Adipocyte (in vitro differentiated cells): Measurements from ENCODE around the gene RNGTT.

Experiments
- DNase-seq: peaks from one replicate; pipeline ENCODE4 v3.0.0-alpha.2; 2015; ENCODE audit warnings: low read depth
- H3K27me3 ChIP-seq: replicated peaks from 2 replicates; pipeline ENCODE4 v1.7.0; 2013; ENCODE audit warnings: mild to moderate bottlenecking, low read length, moderate library complexity; ENCODE audit not compliant: control insufficient read depth, insufficient read depth
- H3K36me3 ChIP-seq: 2 replicates; pipeline ENCODE4 v1.7.0; 2013; ENCODE audit warnings: low read length, mild to moderate bottlenecking, moderate library complexity; ENCODE audit not compliant: control insufficient read depth, insufficient read depth, severe bottlenecking
- H3K4me1 ChIP-seq: 2 replicates; pipeline ENCODE4 v1.7.0; 2013; ENCODE audit warnings: mild to moderate bottlenecking, low read length, moderate library complexity; ENCODE audit not compliant: control insufficient read depth, insufficient read depth
- H3K4me3 ChIP-seq: 2 replicates; pipeline ENCODE4 v1.7.0; 2013; ENCODE audit warnings: mild to moderate bottlenecking, low read length, moderate library complexity
- H3K9ac ChIP-seq: 2 replicates; pipeline ENCODE4 v1.7.0; 2013; ENCODE audit warnings: mild to moderate bottlenecking, low read length, moderate library complexity
- H3K9me3 ChIP-seq: 2 replicates; pipeline ENCODE4 v1.7.0; 2013; ENCODE audit warnings: mild to moderate bottlenecking, low read length, moderate library complexity; ENCODE audit not compliant: control insufficient read depth

RNGTT gene

DNA sequence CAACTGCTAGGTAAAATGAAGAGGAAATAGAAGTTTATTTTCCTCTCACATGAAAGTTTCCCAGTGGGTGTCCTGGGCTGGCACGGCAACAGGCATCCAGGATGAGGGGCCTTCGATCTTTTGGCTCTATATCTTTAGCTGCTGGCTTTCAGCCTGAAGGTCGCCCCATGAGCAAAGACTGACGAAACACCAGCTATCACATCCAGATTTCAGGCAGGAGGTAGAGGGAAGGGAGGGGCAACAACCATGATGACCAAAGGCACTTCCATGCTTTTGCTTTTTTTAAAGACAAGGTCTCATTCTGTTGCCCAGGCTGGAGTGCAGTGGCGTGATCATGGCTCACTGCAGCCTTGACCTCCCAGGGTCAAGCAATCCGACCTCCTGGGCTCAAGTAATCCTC, 387.9 kb downstream of the RNGTT start:
- Histone ChIP-seq H3K4me3 (no peak overlapping the region), H3K36me3 (no peaks in the 10 kb centered on the region), H3K4me1 (no peaks in the 10 kb centered on the region), H3K9ac (no peak overlapping the region), H3K9me3 (no peaks in the 10 kb centered on the region), H3K27me3 (peaks cover 3% of the 10 kb centered on the region)
- no peak for DNase-seq

DNA sequence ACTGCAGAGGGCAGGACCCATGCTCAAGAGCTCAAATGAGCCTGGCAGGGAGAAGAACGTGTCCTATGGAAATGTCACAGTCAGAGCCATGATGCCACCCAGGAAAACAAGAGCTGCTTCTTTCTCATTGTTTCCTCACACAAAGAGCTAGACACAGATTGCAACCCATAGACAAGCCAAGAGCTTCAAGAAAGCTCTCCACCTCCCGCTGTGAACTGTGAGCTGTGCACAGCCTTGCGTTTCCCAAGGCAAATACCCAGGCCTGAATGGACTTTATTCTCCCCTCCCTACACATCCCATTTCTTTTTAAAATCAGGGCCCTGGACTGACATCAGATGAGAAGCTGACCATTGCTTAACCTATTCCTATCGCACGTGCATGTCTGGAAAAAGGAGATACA, 388.8 kb downstream of the RNGTT start:
- no peak for DNase-seq

DNA sequence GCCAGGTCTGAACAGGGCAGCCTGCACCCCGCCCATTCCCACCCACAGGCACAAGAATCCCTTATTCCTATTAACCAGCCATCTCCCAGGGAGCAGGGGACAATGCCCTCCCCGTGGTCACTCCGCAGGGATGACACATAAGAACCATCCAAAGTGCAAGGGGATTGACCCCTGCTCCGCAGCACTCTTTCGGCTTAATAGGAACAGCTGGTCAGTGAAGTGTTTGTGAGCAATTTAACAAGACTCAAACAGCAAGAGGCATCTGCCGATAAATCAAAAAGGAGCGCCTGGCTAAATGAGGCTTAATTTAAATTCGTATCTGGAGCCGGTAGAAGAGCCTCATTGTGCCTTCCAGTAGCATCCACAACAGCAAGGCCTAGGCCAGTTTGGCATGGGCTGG, 389.4 kb downstream of the RNGTT start:
- Histone ChIP-seq H3K9me3 (peaks cover 9% of the 10 kb centered on the region), H3K4me1 (no peaks in the 10 kb centered on the region), H3K36me3 (no peaks in the 10 kb centered on the region), H3K4me3 (no peak overlapping the region), H3K9ac (no peak overlapping the region), H3K27me3 (peaks cover 3% of the 10 kb centered on the region)
- DNase-seq, result no peak

More for the DNA sequence above, 388.8 kb downstream of the RNGTT start:
- no peak overlapping the region for H3K9ac ChIP-seq
- H3K4me3 ChIP-seq, result no peak overlapping the region
- no peaks in the 10 kb centered on the region for H3K36me3 ChIP-seq
- no peaks in the 10 kb centered on the region for H3K4me1 ChIP-seq
- peaks cover 7% of the 10 kb centered on the region for H3K9me3 ChIP-seq
- H3K27me3 ChIP-seq, result peaks cover 3% of the 10 kb centered on the region

DNA sequence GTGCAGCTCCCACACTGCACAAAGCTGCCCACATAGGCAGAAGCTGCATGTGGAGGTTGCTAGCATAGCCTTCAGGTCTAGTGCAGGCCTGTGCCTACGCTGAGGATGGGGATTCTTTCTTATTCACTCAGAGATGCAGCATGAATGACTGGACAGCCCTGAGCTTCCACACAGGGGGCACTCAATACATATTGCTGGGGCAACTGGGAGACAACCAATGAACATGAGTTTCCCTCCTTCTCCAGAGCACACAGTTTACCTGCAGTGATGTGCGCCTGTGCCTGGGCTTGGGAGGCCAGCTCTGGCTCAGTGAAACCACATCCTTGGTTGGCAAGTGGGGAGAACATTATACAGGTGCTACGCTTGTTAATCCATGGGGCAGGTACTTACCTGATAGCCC, 389.9 kb downstream of the RNGTT start:
- DNase-seq, result no peak
- peaks cover 3% of the 10 kb centered on the region for H3K27me3 ChIP-seq
- H3K4me1 ChIP-seq, result no peaks in the 10 kb centered on the region
- peaks cover 9% of the 10 kb centered on the region for H3K9me3 ChIP-seq
- no peak overlapping the region for H3K4me3 ChIP-seq
- no peak overlapping the region for H3K9ac ChIP-seq
- no peaks in the 10 kb centered on the region for H3K36me3 ChIP-seq

DNA sequence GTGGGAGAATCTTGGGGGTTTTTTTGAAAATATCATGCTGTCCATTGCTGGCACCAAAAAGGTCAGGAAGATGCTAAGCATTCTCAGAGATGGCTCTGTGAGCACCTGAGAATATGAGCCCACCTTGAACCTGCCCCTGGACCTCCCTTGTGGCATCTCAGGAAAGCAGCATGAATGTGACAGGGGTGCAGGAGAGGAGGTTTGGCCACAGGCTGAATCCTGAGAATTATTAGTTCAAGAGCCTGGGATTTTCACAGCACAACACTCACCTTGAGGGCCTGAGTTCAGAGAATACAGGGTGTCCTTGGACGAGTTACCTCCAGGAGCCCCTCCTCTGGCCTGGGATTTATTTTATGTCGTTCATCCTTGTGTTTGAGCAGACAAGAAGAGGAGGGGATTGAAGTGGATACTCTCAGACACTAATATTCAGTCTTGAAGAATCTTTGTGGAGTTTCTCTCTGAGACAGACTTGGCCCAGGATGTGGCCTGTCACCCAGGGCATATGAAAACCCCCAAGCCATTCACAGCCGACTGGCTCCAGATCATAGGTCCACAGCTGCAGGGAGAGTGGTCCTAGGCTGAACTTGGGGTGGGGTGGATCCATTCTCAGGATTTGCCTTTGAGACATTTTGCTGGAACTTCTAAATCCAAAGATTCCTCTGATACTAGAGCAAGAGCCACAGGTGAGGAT, 390.8 kb downstream of the RNGTT start:
- no peak for DNase-seq
- Histone ChIP-seq H3K36me3 (no peaks in the 10 kb centered on the region), H3K27me3 (peaks cover 3% of the 10 kb centered on the region), H3K9me3 (peaks cover 9% of the 10 kb centered on the region), H3K4me3 (no peak overlapping the region), H3K9ac (no peak overlapping the region), H3K4me1 (no peaks in the 10 kb centered on the region)

DNA sequence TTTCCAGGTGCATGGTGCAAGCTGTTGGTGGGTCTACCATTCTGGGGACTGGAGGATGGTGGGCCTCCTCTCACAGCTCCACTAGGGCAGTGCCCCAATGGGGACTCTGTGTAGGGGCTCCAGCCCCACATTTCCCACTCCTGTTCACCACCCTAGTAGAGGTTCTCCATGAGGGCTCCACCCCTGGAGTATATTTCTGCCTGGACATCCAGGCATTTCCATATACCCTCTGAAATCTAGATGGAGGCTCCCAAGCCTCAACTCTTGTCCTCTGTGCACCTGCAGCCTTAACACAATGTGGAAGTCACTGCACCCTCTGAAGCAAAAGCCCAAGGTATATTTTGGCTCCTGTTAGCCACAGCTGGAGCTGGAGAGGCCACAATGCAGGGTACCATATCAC, 393.5 kb downstream of the RNGTT start:
- H3K36me3 ChIP-seq, result no peaks in the 10 kb centered on the region
- H3K4me3 ChIP-seq, result no peak overlapping the region
- DNase-seq, result no peak

DNA sequence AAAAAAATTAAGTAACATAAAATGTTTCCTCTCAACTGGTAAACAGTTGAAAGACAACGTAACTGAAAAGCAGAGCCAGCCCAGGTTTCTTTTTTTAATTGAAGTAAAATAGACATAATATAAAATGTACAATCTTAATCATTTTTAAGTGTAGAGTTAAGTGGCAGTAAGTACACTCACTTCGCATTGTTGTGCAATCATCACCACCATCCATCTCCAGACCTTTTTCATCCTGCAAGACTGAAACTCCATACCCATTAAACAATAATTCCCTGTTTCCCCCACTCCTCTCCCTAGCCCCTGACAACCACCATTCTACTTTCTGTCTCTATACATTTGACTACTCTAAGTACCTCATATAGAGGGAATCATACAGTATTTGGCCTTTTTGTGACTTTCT, 395.7 kb downstream of the RNGTT start:
- H3K4me1 ChIP-seq, result no peaks in the 10 kb centered on the region
- H3K4me3 ChIP-seq, result no peak overlapping the region
- H3K9ac ChIP-seq, result no peak overlapping the region
- peaks cover 9% of the 10 kb centered on the region for H3K9me3 ChIP-seq
- no peak for DNase-seq
- no peaks in the 10 kb centered on the region for H3K27me3 ChIP-seq
- H3K36me3 ChIP-seq, result no peaks in the 10 kb centered on the region

More for the DNA sequence above, 393.5 kb downstream of the RNGTT start:
- Histone ChIP-seq H3K27me3 (no peaks in the 10 kb centered on the region), H3K9ac (no peak overlapping the region), H3K4me1 (no peaks in the 10 kb centered on the region), H3K9me3 (peaks cover 9% of the 10 kb centered on the region)

DNA sequence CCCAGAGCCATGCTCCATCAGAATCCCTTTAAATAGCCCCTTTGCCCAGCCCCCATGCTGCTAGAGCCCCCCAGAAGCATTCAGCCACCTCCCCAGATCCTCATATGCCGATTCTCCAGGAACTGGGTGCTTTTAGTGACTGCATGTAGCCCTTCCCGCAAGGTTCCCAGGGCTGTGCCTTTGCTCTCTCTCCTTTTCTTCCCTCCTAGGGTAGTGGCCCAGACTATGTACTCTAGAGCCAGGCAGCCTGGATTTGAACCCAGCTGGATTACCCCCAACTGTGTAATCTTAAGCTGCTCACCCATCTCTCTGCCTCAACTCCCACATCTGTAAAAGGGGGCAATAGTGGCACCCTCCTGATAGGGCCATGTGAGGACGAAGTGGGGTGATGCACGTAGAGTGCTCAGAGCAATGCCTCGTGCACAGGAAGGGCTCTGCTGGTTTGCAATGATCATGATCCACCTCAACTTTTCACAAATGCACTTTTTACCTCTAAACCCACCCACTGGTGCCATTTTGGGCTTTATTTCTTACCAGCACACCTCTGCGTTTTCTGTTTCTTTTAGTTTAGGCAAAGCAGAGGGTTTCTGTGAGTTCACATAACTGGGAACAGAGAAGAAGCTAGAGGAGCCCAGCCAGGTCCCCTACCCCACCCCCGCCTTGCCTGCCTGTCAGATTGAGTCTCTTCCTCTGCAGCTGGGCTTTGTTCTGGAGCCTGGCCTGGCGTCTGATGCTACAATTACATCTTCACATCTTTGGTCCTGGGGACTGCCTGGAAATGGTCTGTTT, 396.5 kb downstream of the RNGTT start:
- H3K9me3 ChIP-seq, result peaks cover 9% of the 10 kb centered on the region
- no peak overlapping the region for H3K4me3 ChIP-seq
- H3K4me1 ChIP-seq, result no peaks in the 10 kb centered on the region
- H3K9ac ChIP-seq, result no peak overlapping the region
- H3K27me3 ChIP-seq, result no peaks in the 10 kb centered on the region
- DNase-seq, result no peak
- no peaks in the 10 kb centered on the region for H3K36me3 ChIP-seq

DNA sequence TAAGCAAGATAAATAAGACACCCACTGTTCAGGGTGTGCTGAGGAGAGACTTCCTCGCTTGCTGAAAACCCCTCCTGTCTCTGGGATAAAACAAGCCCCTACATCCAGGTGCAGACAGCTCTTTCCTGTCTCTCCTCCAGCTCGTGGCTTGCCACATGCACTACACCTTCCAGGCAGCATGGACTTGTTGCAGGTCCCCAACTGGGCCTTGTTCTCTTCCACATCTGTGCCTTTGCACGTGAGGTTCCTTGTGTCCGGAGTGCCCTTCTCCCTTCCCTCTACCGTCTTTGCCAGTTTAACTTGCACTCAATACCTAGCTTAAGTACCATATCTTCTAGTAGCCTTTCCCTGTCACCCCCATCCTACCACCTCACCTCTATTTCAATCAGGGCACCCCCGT, 397.6 kb downstream of the RNGTT start:
- Histone ChIP-seq H3K36me3 (no peaks in the 10 kb centered on the region), H3K9ac (no peak overlapping the region), H3K4me3 (no peak overlapping the region), H3K9me3 (peaks cover 9% of the 10 kb centered on the region), H3K27me3 (no peaks in the 10 kb centered on the region), H3K4me1 (no peaks in the 10 kb centered on the region)
- DNase-seq, result no peak

DNA sequence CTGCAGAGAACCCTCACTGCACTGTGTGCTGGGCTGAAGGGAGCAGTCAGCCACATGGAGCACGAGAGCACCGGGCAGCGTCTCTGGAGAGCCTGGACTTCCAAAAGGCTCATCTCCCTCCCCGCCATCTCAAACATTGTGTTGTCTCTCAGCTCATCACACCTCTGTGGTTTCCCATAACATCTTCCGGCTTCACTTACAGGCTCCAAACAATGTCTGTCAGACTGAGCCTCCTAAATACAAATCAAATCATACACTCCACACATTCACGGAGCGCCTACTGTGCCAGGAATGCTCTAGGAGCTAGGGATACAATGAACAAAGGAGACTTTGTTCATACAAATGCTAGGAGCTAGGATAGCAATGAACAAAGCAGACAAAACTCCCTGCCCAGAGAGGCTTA, 398.0 kb downstream of the RNGTT start:
- Histone ChIP-seq H3K36me3 (no peaks in the 10 kb centered on the region), H3K9me3 (peaks cover 8% of the 10 kb centered on the region), H3K4me3 (no peak overlapping the region), H3K27me3 (no peaks in the 10 kb centered on the region), H3K9ac (no peak overlapping the region), H3K4me1 (no peaks in the 10 kb centered on the region)
- no peak for DNase-seq

DNA sequence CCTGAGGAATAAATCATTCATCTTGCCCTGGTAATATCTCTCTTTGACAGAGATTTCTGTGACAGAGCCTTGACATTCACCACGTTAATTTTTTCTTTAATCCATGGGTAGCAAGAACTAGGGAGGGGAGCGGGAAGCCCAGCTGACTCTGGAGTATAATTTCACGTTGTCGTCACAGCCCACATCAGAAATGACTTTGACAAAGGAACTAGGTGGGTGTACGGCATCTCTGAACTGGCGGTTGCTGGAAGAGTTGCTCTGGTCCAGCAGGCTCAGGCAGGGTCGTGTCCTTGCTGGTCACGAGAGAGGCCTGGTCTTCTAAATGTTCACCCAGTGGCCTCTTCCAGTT, 400.2 kb downstream of the RNGTT start:
- DNase-seq, result no peak
- H3K4me1 ChIP-seq, result no peaks in the 10 kb centered on the region
- H3K4me3 ChIP-seq, result no peak overlapping the region
- peaks cover 13% of the 10 kb centered on the region for H3K9me3 ChIP-seq
- no peak overlapping the region for H3K9ac ChIP-seq
- no peaks in the 10 kb centered on the region for H3K36me3 ChIP-seq
- H3K27me3 ChIP-seq, result no peaks in the 10 kb centered on the region
